Common myeloid progenitor, CD34-positive (primary cell): Measurements from ENCODE around the gene VWF.
A peak's percentile ranks its signal among the peaks of the same experiment; 100 is the strongest.
"Not testable (repeated sequence)": the region's sequence is repeated elsewhere in the genome, so short reads cannot be mapped to it uniquely, and the experiment has no call there.

Experiments
- CTCF ChIA-PET: fragments of 350-600 bp; sonication (Branson Sonifier 250); formaldehyde crosslinking; loops from one replicate; lab custom pipeline; 2021; ENCODE audit warnings: antibody characterized with exemption; lab: Charles Lee
- POLR2A ChIA-PET: fragments of 350-600 bp; sonication (Branson Sonifier 250); formaldehyde crosslinking; loops from one replicate; lab custom pipeline; 2021; ENCODE audit warnings: antibody characterized with exemption; lab: Charles Lee
- DNase-seq, 3 donors: peaks; one replicate each; pipeline versions ENCODE4 v3.0.0 to v3.0.0-alpha.2; 2013
- H3K27ac ChIP-seq, 2 experiments: 1 replicate in 1 of 2; 2 replicates in 1 of 2; pipeline ENCODE4 v1.7.0; 2013; ENCODE audit warnings: inconsistent platforms in 2 of 2, low read length in 2 of 2, mild to moderate bottlenecking in 2 of 2, low read depth in 1 of 2, moderate library complexity in 1 of 2; ENCODE audit not compliant: severe bottlenecking in 2 of 2, insufficient read depth in 1 of 2, poor library complexity in 1 of 2
- H3K27me3 ChIP-seq, 5 experiments: replicated peaks in 2 of 5; 1 replicate in 3 of 5; 2 replicates in 2 of 5; pipeline versions ENCODE4 v1.6.1 to v1.7.0; 2013; ENCODE audit warnings: low read length in 4 of 5, mild to moderate bottlenecking in 2 of 5, moderate library complexity in 2 of 5, inconsistent platforms in 1 of 5; ENCODE audit not compliant: insufficient read depth in 5 of 5, control insufficient read depth in 4 of 5
- H3K36me3 ChIP-seq, 4 experiments: 1 replicate in 2 of 4; 2 replicates in 2 of 4; pipeline versions ENCODE4 v1.6.1 to v1.7.0; 2013; ENCODE audit warnings: low read length in 3 of 4, control low read depth in 1 of 4, mild to moderate bottlenecking in 1 of 4; ENCODE audit not compliant: control insufficient read depth in 4 of 4, insufficient read depth in 4 of 4
- H3K4me1 ChIP-seq, 4 experiments: 1 replicate in 3 of 4; 2 replicates in 1 of 4; pipeline versions ENCODE4 v1.6.1 to v1.7.1; 2013; ENCODE audit warnings: low read length in 3 of 4, mild to moderate bottlenecking in 3 of 4, control low read depth in 1 of 4, inconsistent platforms in 1 of 4, moderate library complexity in 1 of 4; ENCODE audit not compliant: control insufficient read depth in 4 of 4, insufficient read depth in 4 of 4; ENCODE audit errors: control extremely low read depth in 1 of 4
- H3K4me3 ChIP-seq, 7 experiments: 1 replicate in 4 of 7; 2 replicates in 3 of 7; pipeline versions ENCODE4 v1.5.1 to v1.7.0; 2013; ENCODE audit warnings: mild to moderate bottlenecking in 7 of 7, low read length in 6 of 7, moderate library complexity in 6 of 7, inconsistent platforms in 2 of 7, low read depth in 2 of 7, control low read depth in 1 of 7; ENCODE audit not compliant: insufficient read depth in 4 of 7, control insufficient read depth in 1 of 7; ENCODE audit errors: extremely low read depth in 1 of 7
- H3K9me3 ChIP-seq, 5 experiments: 1 replicate in 4 of 5; 2 replicates in 1 of 5; pipeline versions ENCODE4 v1.6.1 to v1.7.1; 2013; ENCODE audit warnings: low read length in 4 of 5, mild to moderate bottlenecking in 2 of 5, inconsistent platforms in 1 of 5, low read depth in 1 of 5, moderate library complexity in 1 of 5; ENCODE audit not compliant: control insufficient read depth in 4 of 5, insufficient read depth in 2 of 5; ENCODE audit errors: control extremely low read depth in 1 of 5
- WGBS: methylation state at CpG from one replicate; pipeline ENCODE4 v1.1.5; 2013; ENCODE audit not compliant: insufficient coverage; 5-methylcytosine and 5-hydroxymethylcytosine counted together

Gene VWF

DNA sequence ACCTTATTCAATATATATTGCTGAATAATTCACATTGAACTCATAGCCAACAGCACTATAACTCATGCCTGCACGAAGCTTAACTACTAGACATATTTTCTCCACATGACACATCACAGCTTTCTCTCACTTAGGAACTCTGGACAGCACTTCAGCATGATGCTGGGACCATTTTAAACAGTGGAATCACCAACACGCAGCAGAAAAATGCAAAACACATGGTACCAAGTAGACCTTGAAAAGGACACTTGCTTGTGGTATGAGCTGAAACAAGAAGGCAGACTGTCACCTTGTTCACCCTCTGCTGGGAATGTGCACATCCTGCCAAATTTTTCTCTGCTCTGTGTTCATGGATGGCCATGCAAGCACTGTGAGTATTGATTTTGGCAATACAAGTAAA, 40.9 kb upstream of the VWF start:
- CTCF ChIA-PET: interaction anchor here (0.8 to 1.7 kb wide), 4 partner anchors 11 to 30 kb away, joined by 3 read pairs; no protein-coding TSS in a partner anchor
- POLR2A ChIA-PET: interaction anchor here (0.7 kb wide), 1 partner anchor 22 kb away, joined by 3 read pairs; no protein-coding TSS in a partner anchor
- Histone ChIP-seq H3K9me3 (no peaks in the 10 kb centered on the region), H3K36me3 (no peaks in the 10 kb centered on the region), H3K4me1 (peaks cover 5 to 59% (median 40%) of the 10 kb centered on the region in 4 experiments), H3K27me3 (no peaks in the 10 kb centered on the region), H3K27ac (no peak overlapping the region), H3K4me3 (no peak overlapping the region)
- WGBS: 100% methylated on average over 2 of the region's 2 CpGs
- no peak for DNase-seq

DNA sequence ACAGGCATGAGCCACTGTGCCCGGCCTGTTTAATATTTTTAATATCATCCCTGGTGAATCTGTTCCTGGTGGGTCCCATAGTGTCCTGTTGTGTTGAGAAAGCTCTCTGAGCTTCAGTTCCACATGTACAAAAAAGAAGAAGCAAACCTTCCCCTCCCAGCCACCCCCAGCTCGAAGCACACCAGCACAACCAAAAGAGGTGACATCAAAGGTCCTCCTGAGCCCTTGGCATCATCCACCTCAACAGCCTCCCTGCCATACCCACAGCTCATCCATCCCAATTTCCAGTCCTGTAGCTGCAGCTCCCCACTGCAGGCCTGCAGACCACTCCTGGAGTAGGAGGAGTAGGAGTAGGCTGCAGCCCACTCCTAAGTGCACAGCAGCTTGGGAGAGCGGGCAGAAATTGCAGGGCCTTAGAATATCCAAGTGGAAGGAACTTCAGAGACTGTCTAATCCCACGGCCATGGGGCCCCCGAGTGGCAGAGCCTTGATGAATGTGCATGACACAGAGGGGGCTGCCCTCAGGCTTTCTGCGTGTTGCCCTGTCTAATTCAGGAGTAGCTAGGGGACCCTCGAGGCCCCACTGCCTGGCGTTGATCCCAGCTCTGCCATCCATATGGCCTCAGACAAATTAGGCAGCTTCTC, 39.1 kb upstream of the VWF start:
- Histone ChIP-seq H3K36me3 (no peaks in the 10 kb centered on the region), H3K9me3 (no peaks in the 10 kb centered on the region), H3K4me1 (peaks cover 5 to 53% (median 36%) of the 10 kb centered on the region in 4 experiments), H3K27ac (no peak overlapping the region), H3K4me3 (no peak overlapping the region), H3K27me3 (no peaks in the 10 kb centered on the region)
- DNase-seq: no peak
- CTCF ChIA-PET: interaction anchor here (1.1 to 1.7 kb wide), 6 partner anchors 9 to 81 kb away, joined by 3 to 5 read pairs (median 4); no protein-coding TSS in a partner anchor
- WGBS: 91% methylated on average over 6 of the region's 8 CpGs
- POLR2A ChIA-PET: no interaction called here

DNA sequence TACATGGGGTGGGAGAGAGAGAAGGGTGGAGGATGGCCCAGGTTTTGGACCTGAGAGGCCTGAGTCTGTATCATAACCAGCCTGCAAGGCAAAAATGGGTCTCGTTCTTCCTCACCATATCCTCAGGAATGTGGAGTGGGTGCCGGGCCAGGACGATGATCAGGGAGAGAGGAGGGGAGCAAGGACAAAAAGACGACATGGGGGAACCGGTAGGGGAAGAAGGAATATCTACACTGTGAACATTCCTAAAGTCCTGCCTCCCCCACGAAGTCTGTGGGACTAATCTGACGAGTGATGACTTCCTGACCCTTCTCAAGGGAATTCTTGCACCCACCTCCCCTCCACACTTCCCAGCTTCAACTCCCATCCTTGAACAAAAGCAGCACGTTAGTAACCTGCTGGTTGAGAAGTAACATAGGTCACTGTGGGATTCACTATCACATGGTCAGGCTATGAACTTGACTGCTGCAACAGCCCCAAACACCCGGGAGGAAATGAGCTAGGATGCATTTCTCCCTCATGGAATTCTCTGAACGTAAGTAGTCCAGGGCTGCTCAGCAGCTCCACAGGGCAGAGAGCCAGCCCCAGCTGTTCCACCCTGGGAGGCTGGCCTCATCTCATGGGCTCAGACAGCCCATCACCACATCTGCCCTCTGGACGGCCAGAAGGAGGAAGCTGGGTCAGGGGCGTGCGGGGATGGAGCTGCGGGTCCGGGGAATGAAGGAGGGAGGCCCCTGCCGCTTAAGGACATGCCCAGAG, 36.8 kb upstream of the VWF start:
- Histone ChIP-seq H3K27me3 (no peaks in the 10 kb centered on the region), H3K27ac (no peak overlapping the region), H3K4me1 (peaks cover 7 to 43% (median 25%) of the 10 kb centered on the region in 4 experiments), H3K4me3 (no peak overlapping the region), H3K36me3 (no peaks in the 10 kb centered on the region), H3K9me3 (no peaks in the 10 kb centered on the region)
- ChIA-PET POLR2A (no interaction called here), CTCF (interaction anchor here (0.6 to 1.2 kb wide), 3 partner anchors 9 to 94 kb away, joined by 3 read pairs; no protein-coding TSS in a partner anchor)
- peak in 1 of 3 donors; percentile 33 for DNase-seq
- WGBS: 44% methylated on average over 9 of the region's 16 CpGs

DNA sequence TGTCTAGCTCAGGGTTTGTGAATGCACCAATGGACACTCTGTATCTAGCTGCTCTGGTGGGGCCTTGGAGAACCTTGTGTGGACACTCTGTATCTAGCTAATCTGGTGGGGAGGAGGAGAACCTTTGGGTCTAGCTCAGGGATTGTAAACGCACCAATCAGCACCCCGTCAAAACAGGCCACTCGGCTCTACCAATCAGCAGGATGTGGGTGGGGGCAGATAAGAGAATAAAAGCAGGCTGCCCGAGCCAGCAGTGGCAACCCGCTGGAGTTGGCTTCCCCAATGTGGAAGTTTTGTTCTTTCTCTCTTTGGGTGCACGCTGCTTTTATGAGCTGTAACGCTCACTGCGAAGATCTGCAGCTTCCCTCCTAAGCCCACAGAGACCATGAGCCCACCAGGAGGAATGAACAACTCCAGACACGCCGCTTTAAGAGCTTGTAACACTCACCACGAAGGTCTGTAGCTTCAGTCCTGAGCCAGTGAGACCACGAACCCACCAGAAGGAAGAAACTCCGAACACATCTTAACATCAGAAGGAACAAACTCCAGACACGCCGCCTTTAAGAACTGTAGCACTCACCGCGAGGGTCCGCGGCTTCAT, 35.7 kb upstream of the VWF start:
- H3K9me3 ChIP-seq, H3K27ac ChIP-seq, H3K36me3 ChIP-seq, H3K4me3 ChIP-seq, H3K27me3 ChIP-seq, POLR2A ChIA-PET: not testable (repeated sequence)
- peaks cover 7 to 39% (median 24%) of the 10 kb centered on the region in 4 experiments for H3K4me1 ChIP-seq
- WGBS: 70% methylated on average over 13 of the region's 19 CpGs
- peak in 2 of 3 donors; percentile 37 to 49 for DNase-seq
- CTCF ChIA-PET: interaction anchor here (1.1 to 1.5 kb wide), 3 partner anchors 8 to 37 kb away, joined by 3 read pairs; no protein-coding TSS in a partner anchor

DNA sequence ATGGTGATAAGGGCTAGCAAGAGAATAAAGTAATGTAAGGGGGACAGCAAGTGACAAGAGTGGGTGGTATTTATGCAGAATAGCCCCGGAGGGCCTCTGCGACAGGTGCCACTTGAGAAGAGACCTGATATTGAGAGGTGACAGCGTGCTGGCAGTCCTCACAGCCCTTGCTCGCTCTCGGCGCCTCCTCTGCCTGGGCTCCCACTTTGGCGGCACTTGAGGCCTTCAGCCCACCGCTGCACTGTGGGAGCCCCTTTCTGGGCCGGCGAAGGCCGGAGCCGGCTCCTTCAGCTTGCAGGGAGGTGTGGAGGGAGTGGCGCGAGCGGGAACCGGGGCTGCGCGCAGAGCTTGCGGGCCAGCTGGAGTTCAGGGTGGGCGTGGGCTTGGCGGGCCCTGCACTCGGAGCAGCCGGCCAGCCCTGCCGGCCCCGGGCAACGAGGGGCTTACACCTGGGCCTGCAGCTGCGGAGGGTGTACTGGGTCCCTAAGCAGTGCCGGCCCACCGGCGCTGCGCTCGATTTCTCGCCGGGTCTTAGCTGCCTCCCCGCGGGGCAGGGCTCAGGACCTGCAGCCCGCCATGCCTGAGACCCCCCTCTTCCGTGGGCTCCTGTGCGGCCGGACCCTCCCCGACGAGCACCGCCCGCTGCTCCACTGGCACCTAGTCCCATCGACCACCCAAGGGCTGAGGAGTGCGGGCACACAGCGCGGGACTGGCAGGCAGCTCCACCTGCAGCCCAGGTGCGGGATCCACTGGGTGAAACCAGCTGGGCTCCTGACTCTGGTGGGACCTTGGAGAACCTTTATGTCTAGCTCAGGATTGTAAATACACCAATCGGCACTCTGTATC, 34.9 kb upstream of the VWF start:
- H3K36me3 ChIP-seq, H3K4me3 ChIP-seq, POLR2A ChIA-PET, H3K27me3 ChIP-seq, H3K9me3 ChIP-seq, H3K27ac ChIP-seq, DNase-seq: not testable (repeated sequence)
- peaks cover 7 to 39% (median 25%) of the 10 kb centered on the region in 4 experiments for H3K4me1 ChIP-seq
- WGBS: 96% methylated on average over 35 of the region's 50 CpGs
- CTCF ChIA-PET: interaction anchor here (1.1 to 2.1 kb wide), 3 partner anchors 10 to 88 kb away, joined by 3 to 7 read pairs (median 3); no protein-coding TSS in a partner anchor

DNA sequence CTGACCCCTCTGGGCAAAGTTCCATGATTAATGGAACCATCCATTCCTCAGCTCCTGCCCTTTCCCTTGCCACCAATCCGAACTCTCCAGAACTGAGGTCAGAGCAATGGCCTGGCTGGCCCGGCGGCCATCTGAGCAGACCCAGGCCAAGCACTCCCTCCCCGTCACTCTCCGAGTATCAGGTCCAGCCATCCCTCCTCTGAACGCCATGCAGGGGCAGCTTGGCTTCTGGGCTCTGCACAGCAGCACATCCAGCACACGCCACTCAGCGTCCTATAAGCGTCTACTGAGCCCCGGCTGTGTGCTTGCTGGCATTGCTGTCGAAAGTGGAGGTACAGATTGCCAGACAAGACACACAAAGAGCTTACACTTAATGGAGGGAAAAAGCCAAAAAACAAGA, 34.3 kb upstream of the VWF start:
- no peaks in the 10 kb centered on the region for H3K36me3 ChIP-seq
- ChIA-PET CTCF (interaction anchor here (1.1 to 2.1 kb wide), 2 partner anchors 9 to 88 kb away, joined by 3 to 7 read pairs; no protein-coding TSS in a partner anchor), POLR2A (no interaction called here)
- H3K27me3 ChIP-seq: no peaks in the 10 kb centered on the region
- H3K9me3 ChIP-seq: no peaks in the 10 kb centered on the region
- no peak overlapping the region for H3K4me3 ChIP-seq
- peaks cover 7 to 39% (median 25%) of the 10 kb centered on the region in 4 experiments for H3K4me1 ChIP-seq
- no peak for DNase-seq
- WGBS: 96% methylated on average over 10 of the region's 11 CpGs
- no peak overlapping the region for H3K27ac ChIP-seq
